Measurements from ENCODE around the gene KCNIP1.
"Not testable (repeated sequence)": the region's sequence is repeated elsewhere in the genome, so short reads cannot be mapped to it uniquely, and the experiment has no call there.

KCNIP1 gene

GRCh38 chr5:170538696-170539586 lies 35.1 kb downstream of the KCNIP1 start:
- no peak for DNase-seq

- no peak for DNase-seq
These were observed 36.5 kb downstream of the KCNIP1 start for GRCh38 chr5:170540271-170540670.

- DNase-seq: no peak
These were observed 37.4 kb downstream of the KCNIP1 start for GRCh38 chr5:170541146-170541769.

- DNase-seq: no peak
These were observed 39.0 kb downstream of the KCNIP1 start for GRCh38 chr5:170542691-170543293.

- DNase-seq: no peak
These were observed 41.5 kb downstream of the KCNIP1 start for GRCh38 chr5:170545313-170545712.

- DNase-seq: no peak
These were observed 42.0 kb downstream of the KCNIP1 start for GRCh38 chr5:170545811-170546210.

- no peak for DNase-seq
These were observed 42.5 kb downstream of the KCNIP1 start for GRCh38 chr5:170546282-170546681.

- not testable (repeated sequence) for DNase-seq
These were observed 46.6 kb downstream of the KCNIP1 start for GRCh38 chr5:170550382-170550781.

GRCh38 chr5:170551076-170551475 lies 47.3 kb downstream of the KCNIP1 start:
- no peak for DNase-seq

GRCh38 chr5:170551622-170552021 lies 47.8 kb downstream of the KCNIP1 start:
- no peak for DNase-seq

- DNase-seq: peak; percentile 60
These were observed 48.8 kb downstream of the KCNIP1 start for GRCh38 chr5:170552621-170553115.

- DNase-seq: no peak
These were observed 49.4 kb downstream of the KCNIP1 start for GRCh38 chr5:170553218-170553617.

- no peak for DNase-seq
These were observed 50.9 kb downstream of the KCNIP1 start for GRCh38 chr5:170554521-170555267.

- no peak for DNase-seq
These were observed 53.5 kb downstream of the KCNIP1 start for GRCh38 chr5:170557314-170557713.

GRCh38 chr5:170559296-170559695 lies 55.5 kb downstream of the KCNIP1 start:
- no peak for DNase-seq

GRCh38 chr5:170560938-170561337 lies 57.1 kb downstream of the KCNIP1 start:
- DNase-seq: no peak

GRCh38 chr5:170562166-170562874 lies 58.5 kb downstream of the KCNIP1 start:
- DNase-seq: no peak

GRCh38 chr5:170562875-170563228 lies 59.0 kb downstream of the KCNIP1 start:
- no peak for DNase-seq

- DNase-seq: no peak
These were observed 60.2 kb downstream of the KCNIP1 start for GRCh38 chr5:170563824-170564567.

GRCh38 chr5:170565072-170565471 lies 61.3 kb downstream of the KCNIP1 start:
- no peak for DNase-seq

GRCh38 chr5:170569101-170569500 lies 65.3 kb downstream of the KCNIP1 start:
- no peak for DNase-seq

GRCh38 chr5:170570476-170570875 lies 66.7 kb downstream of the KCNIP1 start:
- DNase-seq: no peak
